SK-N-SH treated with all-trans-retinoic acid at 6 μM for 48 hours (cell line): ENCODE data around the gene RNGTT.

Source experiments
- ATAC-seq: fragments of 200-7000 bp; cut with Tn5 transposase; 3 replicates; pipeline ENCODE4 v1.9.1; 2020; ENCODE audit warnings: mild to moderate bottlenecking, moderate library complexity
- ARNTL ChIP-seq: fragments of 450-650 bp; formaldehyde crosslinking; IDR thresholded peaks from 2 replicates; pipeline ENCODE4 v1.5.0; 2020; ENCODE audit warnings: low read depth, mild to moderate bottlenecking, moderate library complexity, borderline replicate concordance
- CREB5 ChIP-seq: fragments of 250-450 bp; sonication (Bioruptor Pico); IDR thresholded peaks from 2 replicates; pipeline ENCODE4 v1.5.1; 2020; ENCODE audit warnings: low read depth, mild to moderate bottlenecking, moderate library complexity
- CSDC2 ChIP-seq: fragments of 250-450 bp; sonication (Bioruptor Pico); IDR thresholded peaks from 2 replicates; pipeline ENCODE4 v1.5.0; 2020; ENCODE audit warnings: mild to moderate bottlenecking, moderate library complexity
- CSRNP3 ChIP-seq: fragments of 250-450 bp; sonication (Bioruptor Pico); IDR thresholded peaks from 2 replicates; pipeline ENCODE4 v1.5.1; 2021; ENCODE audit warnings: mild to moderate bottlenecking, moderate library complexity
- ESRRG ChIP-seq: fragments of 250-450 bp; sonication (Bioruptor Pico); IDR thresholded peaks from 2 replicates; pipeline ENCODE4 v1.6.1; 2021; ENCODE audit warnings: mild to moderate bottlenecking
- GLIS3 ChIP-seq: fragments of 250-450 bp; sonication (Bioruptor Pico); IDR thresholded peaks from 2 replicates; pipeline ENCODE4 v1.5.0; 2020; ENCODE audit warnings: mild to moderate bottlenecking, moderate library complexity
- OSR1 ChIP-seq: fragments of 250-450 bp; sonication (Bioruptor Pico); IDR thresholded peaks from 2 replicates; pipeline ENCODE4 v1.8.0; 2022; ENCODE audit warnings: moderate library complexity, mild to moderate bottlenecking, inconsistent platforms
- PATZ1 ChIP-seq: fragments of 250-450 bp; sonication (Bioruptor Pico); IDR thresholded peaks from 2 replicates; pipeline ENCODE4 v1.8.0; 2020; ENCODE audit warnings: mild to moderate bottlenecking, moderate library complexity, borderline replicate concordance
- POU6F1 ChIP-seq: fragments of 250-450 bp; sonication (Bioruptor Pico); IDR thresholded peaks from 2 replicates; pipeline ENCODE4 v1.8.0; 2021; ENCODE audit warnings: low read depth, mild to moderate bottlenecking, moderate library complexity, borderline replicate concordance
- PPARA ChIP-seq: fragments of 250-450 bp; sonication (Bioruptor Pico); IDR thresholded peaks from 2 replicates; pipeline ENCODE4 v1.5.0; 2020; ENCODE audit warnings: mild to moderate bottlenecking, borderline replicate concordance
- RARB ChIP-seq: fragments of 250-450 bp; sonication (Bioruptor Pico); IDR thresholded peaks from 2 replicates; pipeline ENCODE4 v1.8.0; 2021; ENCODE audit warnings: mild to moderate bottlenecking, moderate library complexity
- SNAI2 ChIP-seq: fragments of 250-450 bp; sonication (Bioruptor Pico); IDR thresholded peaks from 2 replicates; pipeline ENCODE4 v1.5.0; 2020; ENCODE audit warnings: mild to moderate bottlenecking, moderate library complexity
- TCF4 ChIP-seq: fragments of 250-450 bp; sonication (Bioruptor Pico); IDR thresholded peaks from 2 replicates; pipeline ENCODE4 v1.8.0; 2021; ENCODE audit warnings: mild to moderate bottlenecking, moderate library complexity, borderline replicate concordance
- TSHZ2 ChIP-seq: fragments of 250-450 bp; sonication (Bioruptor Pico); IDR thresholded peaks from 2 replicates; pipeline ENCODE4 v1.5.0; 2020; ENCODE audit warnings: mild to moderate bottlenecking, moderate library complexity
- ZFP3 ChIP-seq: fragments of 250-450 bp; sonication (Bioruptor Pico); IDR thresholded peaks from 2 replicates; pipeline ENCODE4 v1.5.0; 2020; ENCODE audit warnings: mild to moderate bottlenecking, moderate library complexity
- ZNF565 ChIP-seq: fragments of 450-650 bp; formaldehyde crosslinking; conservative IDR thresholded peaks from 2 replicates; pipeline ENCODE4 v1.5.0; 2020; ENCODE audit warnings: low read depth, mild to moderate bottlenecking, moderate library complexity
- ZNF70 ChIP-seq: fragments of 450-650 bp; formaldehyde crosslinking; IDR thresholded peaks from 2 replicates; pipeline ENCODE4 v1.5.0; 2020; ENCODE audit warnings: mild to moderate bottlenecking, moderate library complexity
- ZNF8 ChIP-seq: fragments of 450-650 bp; formaldehyde crosslinking; IDR thresholded peaks from 2 replicates; pipeline ENCODE4 v1.5.0; 2020; ENCODE audit warnings: mild to moderate bottlenecking, moderate library complexity

RNGTT gene

GRCh38 chr6:88629838-88630494 lies 333.5 kb downstream of the RNGTT start:
- no peak for ATAC-seq
- TF ChIP-seq PATZ1 (CRISPR knock-in tag), result no peak
- no peak for TF ChIP-seq TSHZ2
- no peak for TF ChIP-seq CREB5 (CRISPR knock-in tag)
- TF ChIP-seq ESRRG (CRISPR knock-in tag), result no peak

GRCh38 chr6:88626460-88626859 lies 337.0 kb downstream of the RNGTT start:
- no peak for ATAC-seq
- no peak for TF ChIP-seq TSHZ2
- TF ChIP-seq PPARA (CRISPR knock-in tag), result no peak
- TF ChIP-seq PATZ1 (CRISPR knock-in tag), result no peak
- no peak for TF ChIP-seq RARB (CRISPR knock-in tag)
- TF ChIP-seq ZNF8 (CRISPR knock-in tag), result no peak
- no peak for TF ChIP-seq TCF4 (CRISPR knock-in tag)
- no peak for TF ChIP-seq ESRRG (CRISPR knock-in tag)
- TF ChIP-seq ZNF70 (CRISPR knock-in tag), result no peak
- TF ChIP-seq CSDC2 (CRISPR knock-in tag), result no peak
- no peak for TF ChIP-seq CREB5 (CRISPR knock-in tag)
- TF ChIP-seq GLIS3 (CRISPR knock-in tag), result no peak
- no peak for TF ChIP-seq OSR1

- no peak for ATAC-seq
- TF ChIP-seq ZNF70 (CRISPR knock-in tag), result no peak
- TF ChIP-seq ZNF565 (CRISPR knock-in tag), result no peak
- TF ChIP-seq SNAI2 (CRISPR knock-in tag), result no peak
- no peak for TF ChIP-seq ARNTL (CRISPR knock-in tag)
- TF ChIP-seq CSRNP3 (CRISPR knock-in tag), result no peak
- TF ChIP-seq ZFP3 (CRISPR knock-in tag), result no peak
- no peak for TF ChIP-seq POU6F1 (CRISPR knock-in tag)
- TF ChIP-seq TCF4 (CRISPR knock-in tag), result no peak
- no peak for TF ChIP-seq TSHZ2
Measured at GRCh38 chr6:88623531-88623930, 339.9 kb downstream of the RNGTT start.
